NOMO-1 treated with DMSO at 0.1 percent for 48 hours (cell line): ENCODE measurements around the gene GFRA1.
"Not testable (repeated sequence)": the region's sequence is repeated elsewhere in the genome, so short reads cannot be mapped to it uniquely, and the experiment has no call there.

Source experiments
- DNase-seq: peaks from one replicate; lab custom pipeline; 2025; ENCODE audit not compliant: unreplicated experiment; lab: John Stamatoyannopoulos, UW

The GFRA1 gene

GRCh38 chr10:116073510-116073909 is 199.5 kb downstream of the GFRA1 start:
- no peak for DNase-seq

GRCh38 chr10:116073001-116073400 is 200.0 kb downstream of the GFRA1 start:
- no peak for DNase-seq

DNA sequence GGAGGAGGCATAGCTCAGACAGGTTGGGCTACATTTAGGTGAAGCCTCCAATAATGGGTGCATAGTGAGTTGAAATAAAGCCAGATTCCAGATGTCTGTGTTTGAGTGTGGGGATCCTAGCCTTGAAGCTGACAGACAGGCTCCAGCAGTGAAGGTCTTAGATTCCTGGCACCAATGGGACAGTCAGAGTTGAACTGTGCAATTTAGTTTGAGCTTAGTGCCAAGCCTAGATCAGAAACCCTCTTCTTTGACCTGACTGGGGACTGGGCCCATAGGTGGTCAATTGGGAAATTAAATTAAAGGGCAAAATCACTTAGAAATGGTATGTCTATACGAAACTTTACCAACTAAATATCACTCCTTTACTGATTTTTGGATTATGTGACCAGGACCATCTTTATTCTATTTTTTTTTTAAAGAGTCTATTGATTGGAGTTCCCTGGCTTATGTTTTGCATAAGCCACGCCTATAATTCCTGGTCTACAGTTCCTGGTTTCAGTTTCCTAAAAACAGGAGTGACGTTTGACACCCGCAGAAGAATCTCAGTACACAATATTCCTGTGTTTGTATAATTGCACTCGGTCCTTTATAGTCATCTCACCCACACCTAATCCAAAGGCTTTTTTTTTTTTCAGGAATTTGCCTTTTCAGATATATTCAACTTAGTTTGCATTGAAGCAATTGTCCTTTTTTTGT is 201.4 kb downstream of the GFRA1 start:
- no peak for DNase-seq

DNA sequence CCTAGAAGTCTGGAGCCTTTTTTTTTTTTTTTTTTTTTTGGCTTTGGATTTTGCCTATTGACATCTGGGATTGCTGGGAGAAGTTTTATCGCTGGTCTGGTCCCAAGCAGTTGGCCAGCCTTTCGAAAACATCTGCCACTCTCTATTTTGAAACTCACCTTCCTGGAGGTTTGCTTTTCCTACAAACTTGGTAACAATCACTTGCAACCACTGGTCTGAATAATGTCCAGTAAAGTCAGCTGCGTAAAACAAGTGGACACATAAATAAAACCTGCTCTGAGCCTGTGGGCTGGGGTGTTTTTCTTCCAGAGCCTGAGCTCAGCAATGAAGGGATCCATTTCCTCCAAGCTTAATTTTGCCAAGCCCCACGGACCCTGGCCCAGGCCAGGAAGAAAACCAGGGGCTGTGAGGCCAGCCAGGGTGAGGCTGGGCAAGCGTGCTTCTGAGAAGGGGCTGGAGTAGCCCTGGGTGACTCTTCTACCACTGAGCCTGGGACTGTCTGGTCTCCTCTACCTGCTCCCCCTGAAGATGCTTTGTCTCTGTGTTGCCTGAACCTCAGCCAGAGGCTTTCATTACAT is 202.2 kb downstream of the GFRA1 start:
- DNase-seq, result no peak

DNA sequence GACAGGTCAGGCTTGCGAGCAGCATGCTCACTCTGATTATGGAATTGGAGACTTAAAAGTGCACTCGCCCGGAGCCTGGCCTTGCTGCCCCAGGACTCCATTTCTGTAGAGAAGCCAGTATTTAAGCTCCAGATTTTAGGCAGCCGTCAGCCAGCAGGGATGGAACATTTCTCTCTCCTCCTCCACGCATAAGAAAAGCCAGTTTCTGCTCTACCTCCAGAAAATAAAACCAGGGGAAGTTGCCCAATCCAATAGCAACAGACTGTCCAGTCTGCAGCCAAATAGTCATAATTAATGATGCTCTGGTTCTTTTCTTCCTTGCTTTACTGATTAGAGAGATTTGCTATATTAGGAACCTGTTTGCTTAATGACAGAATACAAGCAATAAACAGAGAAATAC is 203.2 kb downstream of the GFRA1 start:
- no peak for DNase-seq

DNA sequence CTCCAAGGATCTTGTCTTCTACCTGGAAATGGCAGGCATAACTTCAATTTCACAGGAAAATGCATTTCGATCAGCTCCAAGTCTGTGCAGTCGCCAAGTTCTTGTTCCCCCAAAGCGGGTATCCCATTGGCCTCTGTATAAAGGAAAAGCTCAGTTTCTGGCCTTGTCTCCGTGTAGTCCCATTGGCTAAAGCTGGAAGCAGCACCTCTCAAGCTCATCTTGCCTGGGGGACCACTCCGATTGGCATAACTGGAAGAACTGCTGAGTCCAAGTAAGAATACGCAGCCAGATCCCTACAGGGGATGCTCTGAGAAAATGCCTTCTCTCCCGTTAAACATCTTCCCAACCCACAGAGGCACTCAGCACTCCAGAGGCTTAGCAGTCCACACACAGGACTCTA is 205.2 kb downstream of the GFRA1 start:
- DNase-seq, result no peak

DNA sequence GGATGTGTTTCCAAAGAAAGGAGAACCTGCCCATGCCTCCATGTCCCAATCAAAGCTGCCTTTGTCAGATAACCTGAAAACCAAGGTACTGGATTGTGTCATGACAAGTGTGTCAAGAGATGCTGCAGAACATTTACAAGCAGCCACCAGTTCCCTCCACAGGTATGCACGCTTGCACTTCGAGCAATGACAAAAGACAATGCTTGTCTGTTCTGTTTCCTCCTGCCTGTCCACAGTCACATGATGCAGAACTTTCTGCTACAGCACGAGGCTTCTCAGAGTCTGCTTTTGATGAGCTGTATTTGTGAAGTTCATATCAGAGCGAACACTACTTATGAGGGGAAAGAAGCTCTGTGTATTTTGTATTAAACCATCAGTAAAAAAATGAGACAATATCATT is 209.9 kb downstream of the GFRA1 start:
- no peak for DNase-seq

DNA sequence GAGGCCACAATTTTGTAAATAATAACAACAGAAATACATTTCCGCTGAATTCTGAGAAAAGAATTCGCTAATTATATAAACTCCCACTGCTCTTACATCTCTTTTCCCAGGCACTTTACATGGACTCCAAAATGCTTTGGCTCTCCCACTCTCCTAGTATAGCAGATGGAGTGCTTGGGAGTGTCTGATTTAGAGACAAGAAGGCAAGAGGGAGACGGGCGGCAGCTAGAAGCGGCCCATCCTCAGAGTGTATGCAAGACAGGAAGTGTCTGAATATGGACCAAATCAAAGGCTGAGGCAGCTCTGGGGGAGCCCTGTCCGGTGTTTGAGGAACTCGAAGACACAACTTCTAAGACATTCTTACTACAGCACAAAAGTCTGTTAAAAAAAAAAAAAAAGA is 212.1 kb downstream of the GFRA1 start:
- DNase-seq, result no peak

DNA sequence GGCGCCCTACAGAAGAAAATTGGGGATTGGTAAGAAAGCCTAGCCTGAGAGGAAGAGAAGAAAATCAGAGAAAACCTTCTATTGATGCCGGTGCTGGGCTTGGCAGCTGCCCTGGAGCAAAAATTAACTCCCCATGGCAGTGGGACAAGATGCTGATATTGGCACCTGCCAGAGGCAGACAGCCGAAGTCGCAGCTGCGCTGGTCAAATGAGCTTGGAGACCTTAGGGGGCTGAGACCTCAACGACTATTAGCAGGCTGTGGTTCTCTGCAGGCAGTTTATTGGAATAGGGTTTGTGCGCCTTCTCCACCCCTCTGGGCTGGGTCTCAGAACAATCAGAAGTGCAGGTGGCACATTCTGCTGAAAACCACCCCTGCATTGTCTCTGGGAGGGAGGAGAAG is 213.7 kb downstream of the GFRA1 start:
- DNase-seq, result no peak

DNA sequence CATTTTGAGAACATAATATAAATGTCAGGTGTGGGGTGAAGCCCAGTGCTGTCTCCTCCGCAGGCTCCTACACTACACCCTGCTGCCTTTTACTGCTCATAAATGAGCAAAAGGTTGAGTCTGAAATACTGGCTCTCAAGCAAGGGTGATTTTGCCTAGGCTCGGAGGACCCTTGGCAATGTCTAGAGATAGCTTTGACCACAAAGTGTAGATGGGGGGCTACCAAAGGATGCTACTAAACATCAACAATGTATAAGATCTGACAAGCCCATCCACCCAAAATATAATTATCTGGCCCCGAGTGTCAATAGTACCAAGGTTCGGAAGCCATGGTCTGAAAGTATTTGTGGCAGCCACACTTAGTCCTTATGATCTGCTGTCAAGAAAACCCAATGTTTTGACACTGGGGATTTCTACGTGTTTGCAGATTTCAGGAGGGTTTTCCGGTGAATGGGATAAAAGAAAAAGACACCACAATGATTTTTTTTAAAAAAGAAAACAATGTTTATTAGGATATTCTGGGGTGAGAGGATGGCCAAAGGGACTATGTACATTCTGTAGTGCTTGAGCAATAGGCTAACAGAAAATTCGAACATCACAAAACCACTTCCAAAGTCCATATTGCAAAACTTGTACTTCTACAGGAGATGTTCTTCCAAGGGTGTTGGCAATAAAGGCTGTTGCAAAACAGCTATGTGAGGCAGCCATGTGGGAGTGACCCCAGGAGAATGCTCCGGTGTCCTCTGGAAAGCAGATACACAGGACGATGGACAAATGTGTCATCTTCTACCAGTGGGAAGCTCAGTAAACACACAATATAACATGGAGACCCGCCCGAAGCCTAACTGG is 216.3 kb downstream of the GFRA1 start:
- no peak for DNase-seq

DNA sequence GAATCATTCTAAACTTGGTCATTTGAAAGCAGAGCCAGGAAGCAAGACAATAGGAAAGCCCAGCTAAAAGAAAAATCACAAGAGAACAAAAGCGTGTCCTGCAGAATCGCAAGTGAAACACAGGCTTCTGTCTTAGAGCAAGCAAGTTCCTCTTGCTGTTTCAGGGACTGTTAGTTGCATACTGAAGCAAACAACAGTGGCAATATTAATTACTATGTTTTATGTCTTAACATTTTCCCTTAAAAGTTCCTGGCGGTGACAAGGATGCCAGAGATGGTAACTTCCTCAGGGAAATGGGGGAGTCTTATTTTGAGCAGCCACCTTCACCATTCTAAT is 217.1 kb downstream of the GFRA1 start:
- no peak for DNase-seq

GRCh38 chr10:116055252-116055916 is 217.6 kb downstream of the GFRA1 start:
- no peak for DNase-seq

DNA sequence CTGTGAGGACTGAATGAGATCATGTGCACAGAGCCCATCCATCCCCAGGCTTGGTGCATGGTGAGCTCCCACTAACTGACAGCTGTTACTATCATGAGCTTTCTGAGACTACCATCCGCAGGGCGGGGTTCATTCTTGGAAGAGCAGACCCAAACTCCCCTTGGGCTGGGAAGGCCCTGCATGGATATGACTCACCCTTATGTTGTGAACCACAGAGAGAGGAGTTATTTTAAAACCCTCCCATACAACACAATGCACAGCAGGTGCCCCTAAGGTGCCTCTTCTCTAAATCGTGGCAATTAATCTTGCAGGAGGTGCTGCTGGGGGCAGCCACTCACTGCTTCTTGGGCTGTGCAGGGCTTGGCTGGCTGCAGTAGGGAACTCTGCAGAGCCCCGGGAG is 219.1 kb downstream of the GFRA1 start:
- no peak for DNase-seq

DNA sequence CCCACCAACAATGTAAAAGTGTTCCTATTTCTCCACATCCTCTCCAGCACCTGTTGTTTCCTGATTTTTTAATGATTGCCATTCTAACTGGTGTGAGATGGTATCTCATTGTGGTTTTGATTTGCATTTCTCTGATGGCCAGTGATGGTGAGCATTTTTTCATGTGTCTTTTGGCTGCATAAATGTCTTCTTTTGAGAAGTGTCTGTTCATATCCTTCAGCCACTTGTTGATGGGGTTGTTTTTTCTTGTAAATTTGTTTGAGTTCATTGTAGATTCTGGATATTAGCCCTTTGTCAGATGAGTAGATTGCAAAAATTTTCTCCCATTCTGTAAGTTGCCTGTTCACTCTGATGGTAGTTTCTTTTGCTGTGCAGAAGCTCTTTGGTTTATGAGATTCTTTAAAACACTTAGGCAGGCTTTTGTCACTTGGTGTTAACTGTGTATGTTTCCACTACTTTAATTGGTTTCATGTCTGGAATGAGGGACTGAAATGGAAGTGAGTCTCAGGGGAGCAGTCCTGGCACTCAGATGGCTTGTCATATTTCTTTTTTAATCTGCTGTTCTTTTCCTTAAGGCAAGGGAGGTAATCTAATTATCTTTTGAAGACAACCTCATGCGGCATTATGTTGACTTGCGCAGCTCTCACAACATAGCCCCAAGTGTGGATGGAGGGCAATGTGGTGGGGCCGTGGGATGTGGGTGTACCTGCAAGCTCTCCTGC is 219.8 kb downstream of the GFRA1 start:
- not testable (repeated sequence) for DNase-seq

GRCh38 chr10:116052522-116052921 is 220.5 kb downstream of the GFRA1 start:
- not testable (repeated sequence) for DNase-seq

DNA sequence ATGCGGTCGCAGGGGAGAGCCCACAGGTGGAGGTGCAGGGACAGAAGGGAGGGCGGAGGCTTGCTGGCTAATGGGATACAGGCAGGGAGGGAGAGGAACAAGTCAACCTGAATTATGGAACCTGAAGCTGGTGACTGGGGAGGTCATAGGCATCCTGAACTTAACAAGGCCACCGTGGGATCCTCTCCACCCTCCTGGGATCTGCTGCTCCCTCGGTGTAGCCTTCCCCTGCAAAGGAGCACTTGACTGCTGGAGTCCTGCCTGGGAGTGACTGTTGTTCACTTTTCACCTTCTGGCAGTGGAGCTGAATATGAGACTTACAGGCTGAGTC is 223.1 kb downstream of the GFRA1 start:
- DNase-seq, result no peak

GRCh38 chr10:116049158-116049973 is 223.6 kb downstream of the GFRA1 start:
- DNase-seq, result no peak

DNA sequence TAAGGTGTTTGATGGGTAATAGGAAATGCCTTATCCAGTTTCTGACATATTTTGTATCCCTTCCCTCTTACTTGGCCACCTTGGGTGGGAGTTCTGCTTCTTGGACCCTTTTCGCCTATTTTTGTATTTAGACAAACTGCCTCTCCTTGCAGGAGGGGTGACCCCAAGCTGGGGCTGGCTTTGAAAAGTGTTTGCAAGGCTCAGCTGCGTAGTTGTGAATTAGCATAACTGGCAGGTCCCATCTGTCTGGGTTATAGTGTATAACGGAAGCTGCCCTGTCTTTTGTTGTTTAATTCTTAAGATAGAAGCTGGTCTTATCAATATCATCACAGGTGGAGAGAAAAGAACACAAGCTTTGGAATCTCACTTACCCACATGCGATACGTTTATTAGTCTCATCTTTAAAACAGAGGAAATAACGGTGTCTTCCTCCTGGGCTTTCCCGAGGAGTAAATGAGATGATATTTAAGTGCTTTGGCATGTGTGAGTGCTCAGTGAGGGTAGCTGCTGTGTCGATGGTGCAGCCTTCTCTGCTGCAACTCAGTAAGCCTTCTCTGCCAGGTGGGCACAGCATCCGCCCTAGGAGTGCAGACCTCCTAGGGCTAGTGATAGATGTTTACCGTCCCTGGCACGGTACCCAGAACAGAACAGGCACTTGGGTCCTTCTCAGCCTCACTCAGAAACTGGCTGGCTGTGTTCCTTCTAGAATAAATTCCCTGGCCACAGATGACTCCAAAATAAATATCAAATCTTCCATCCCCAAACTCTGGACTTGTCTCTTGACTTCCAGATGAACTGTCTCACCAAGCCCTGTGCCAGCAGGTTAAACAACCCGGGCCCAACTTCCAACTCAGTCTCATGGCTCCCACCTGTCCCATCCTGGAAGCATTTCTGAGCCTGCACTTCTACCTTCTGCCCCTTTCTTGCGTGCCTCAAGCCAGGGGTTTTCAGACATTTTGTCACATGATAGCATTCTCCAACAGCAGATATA is 227.3 kb downstream of the GFRA1 start:
- DNase-seq, result no peak

DNA sequence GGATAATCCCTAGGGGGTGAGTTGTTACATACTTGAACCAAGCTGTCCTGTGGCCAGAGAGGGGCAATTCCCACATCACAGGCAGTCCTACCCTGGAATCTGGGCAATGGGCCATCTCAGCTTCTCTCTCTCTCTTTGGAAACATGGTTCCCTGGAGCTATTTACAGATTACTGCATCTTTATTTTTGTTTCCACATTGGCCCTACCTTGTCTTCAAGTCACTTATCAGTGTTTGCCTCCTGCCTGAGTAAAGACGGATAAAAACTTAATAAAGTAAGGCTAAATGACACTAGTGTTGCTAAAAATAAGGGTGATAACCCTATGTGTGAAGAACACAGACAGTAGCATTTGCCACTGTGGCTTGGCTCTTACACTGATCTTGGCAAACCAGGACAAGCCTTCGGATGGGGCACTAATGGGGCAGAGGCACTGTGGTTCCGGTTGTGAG is 228.2 kb downstream of the GFRA1 start:
- DNase-seq, result no peak
